NCI-H1436 (cell line): ENCODE data around the gene PHF1.
"Not testable (repeated sequence)": the region's sequence is repeated elsewhere in the genome, so short reads cannot be mapped to it uniquely, and the experiment has no call there.

ENCODE experiments used
- DNase-seq: peaks from one replicate; lab custom pipeline; 2025; lab: John Stamatoyannopoulos, UW

The PHF1 gene

GRCh38 chr6:33410711-33411631, at the start of gene PHF1:
Gene PHF1, plus strand, starts transcription at chr6:33411014. Its CDS starts 1,250 bp downstream, at chr6:33412264.
- peak; percentile 78 for DNase-seq

- DNase-seq, result not testable (repeated sequence)
Observed at GRCh38 chr6:33363486-33363885, 47.3 kb upstream of the PHF1 start.

GRCh38 chr6:33364475-33365205, 46.2 kb upstream of the PHF1 start:
- not testable (repeated sequence) for DNase-seq

- DNase-seq, result not testable (repeated sequence)
Observed at GRCh38 chr6:33365206-33365971, 45.4 kb upstream of the PHF1 start.

- no peak for DNase-seq
Observed at GRCh38 chr6:33367009-33367714, 43.7 kb upstream of the PHF1 start.

- DNase-seq, result not testable (repeated sequence)
Observed at GRCh38 chr6:33367715-33368025, 43.1 kb upstream of the PHF1 start.

- not testable (repeated sequence) for DNase-seq
Observed at GRCh38 chr6:33371901-33372300, 38.9 kb upstream of the PHF1 start.

- DNase-seq, result no peak
Observed at GRCh38 chr6:33372526-33373123, 38.2 kb upstream of the PHF1 start.

- DNase-seq, result no peak
Observed at GRCh38 chr6:33373960-33374910, 36.6 kb upstream of the PHF1 start.

- no peak for DNase-seq
Observed at GRCh38 chr6:33375143-33375671, 35.6 kb upstream of the PHF1 start.

- DNase-seq, result no peak
Observed at GRCh38 chr6:33377171-33377570, 33.6 kb upstream of the PHF1 start.

GRCh38 chr6:33379184-33379583, 31.6 kb upstream of the PHF1 start:
- not testable (repeated sequence) for DNase-seq

GRCh38 chr6:33380272-33380981, 30.4 kb upstream of the PHF1 start:
- no peak for DNase-seq

- no peak for DNase-seq
Observed at GRCh38 chr6:33383427-33384185, 27.2 kb upstream of the PHF1 start.

- no peak for DNase-seq
Observed at GRCh38 chr6:33384581-33385020, 26.2 kb upstream of the PHF1 start.

- DNase-seq, result no peak
Observed at GRCh38 chr6:33390173-33390572, 20.6 kb upstream of the PHF1 start.

GRCh38 chr6:33390767-33391277, 20.0 kb upstream of the PHF1 start:
- no peak for DNase-seq

- DNase-seq, result peak; percentile 98
Observed at GRCh38 chr6:33391278-33391921, 19.4 kb upstream of the PHF1 start, which contains the start of gene KIFC1. Gene KIFC1, plus strand, starts transcription at chr6:33391823. Its CDS starts 163 bp downstream, at chr6:33391986.
